Measurements from ENCODE around the gene CTBP2.

The CTBP2 gene

GRCh38 chr10:124972637-124973036, 187.7 kb downstream of the CTBP2 start:
- no peak for TF ChIP-seq CTCF (IDR thresholded peaks at IDR 0.05; ENCODE audit: insufficient read depth, low read length, missing control alignments)
- ChIA-PET CTCF (interaction anchor here (0.7 to 2.7 kb wide), 3 partner anchors 14 to 76 kb away, joined by 3 to 14 read pairs (median 4); no protein-coding TSS in a partner anchor), POLR2A (no interaction called here)
- H3K4me3 ChIP-seq (ENCODE audit: low read depth, low read length): no peak overlapping the region
- DNase-seq (ENCODE audit: low read depth, low spot score): no peak

- no peak for DNase-seq (ENCODE audit: low read depth, low spot score)
- H3K4me3 ChIP-seq (ENCODE audit: low read depth, low read length): no peak overlapping the region
- CTCF ChIA-PET: interaction anchor here (2.7 kb wide), 1 partner anchor 22 kb away, joined by 14 read pairs; no protein-coding TSS in a partner anchor
- TF ChIP-seq CTCF (IDR thresholded peaks at IDR 0.05; ENCODE audit: insufficient read depth, low read length, missing control alignments): no peak
- POLR2A ChIA-PET: no interaction called here
These were observed 189.1 kb downstream of the CTBP2 start for GRCh38 chr10:124971276-124971675.

- CTCF ChIA-PET: no interaction called here
- POLR2A ChIA-PET: no interaction called here
- H3K4me3 ChIP-seq (ENCODE audit: low read depth, low read length): no peak overlapping the region
- no peak for TF ChIP-seq CTCF (IDR thresholded peaks at IDR 0.05; ENCODE audit: insufficient read depth, low read length, missing control alignments)
- DNase-seq (ENCODE audit: low read depth, low spot score): no peak
These were observed 193.1 kb downstream of the CTBP2 start for GRCh38 chr10:124967255-124967654.

GRCh38 chr10:124966008-124966407, 194.4 kb downstream of the CTBP2 start:
- CTCF ChIA-PET: interaction anchor here (1.2 kb wide), 1 partner anchor 27 kb away, joined by 4 read pairs; no protein-coding TSS in a partner anchor
- POLR2A ChIA-PET: no interaction called here
- TF ChIP-seq CTCF (IDR thresholded peaks at IDR 0.05; ENCODE audit: insufficient read depth, low read length, missing control alignments): no peak
- H3K4me3 ChIP-seq (ENCODE audit: low read depth, low read length): no peak overlapping the region
- no peak for DNase-seq (ENCODE audit: low read depth, low spot score)

GRCh38 chr10:124963866-124964720, 196.3 kb downstream of the CTBP2 start:
- H3K4me3 ChIP-seq (ENCODE audit: low read depth, low read length): no peak overlapping the region
- no peak for DNase-seq (ENCODE audit: low read depth, low spot score)
- ChIA-PET CTCF (interaction anchor here (0.9 kb wide), 1 partner anchor 28 kb away, joined by 4 read pairs; no protein-coding TSS in a partner anchor), POLR2A (no interaction called here)
- no peak for TF ChIP-seq CTCF (IDR thresholded peaks at IDR 0.05; ENCODE audit: insufficient read depth, low read length, missing control alignments)

GRCh38 chr10:124962421-124962820, 197.9 kb downstream of the CTBP2 start:
- no peak for TF ChIP-seq CTCF (IDR thresholded peaks at IDR 0.05; ENCODE audit: insufficient read depth, low read length, missing control alignments)
- H3K4me3 ChIP-seq (ENCODE audit: low read depth, low read length): no peak overlapping the region
- ChIA-PET CTCF (interaction anchor here (1.4 to 2.0 kb wide), 2 partner anchors 10 to 30 kb away, joined by 3 to 6 read pairs; no protein-coding TSS in a partner anchor), POLR2A (no interaction called here)
- DNase-seq (ENCODE audit: low read depth, low spot score): no peak
